Gastroesophageal sphincter (tissue), 3 donors: ENCODE results near the gene CHCHD6.

Source experiments
- CTCF ChIP-seq, 4 experiments: fragments of 200-600 bp in 2 of 4; fragments of 450-650 bp in 2 of 4; sonication (generic) in 1 of 4; IDR thresholded peaks; one replicate each; pipeline ENCODE4 v1.5.1; 2017 to 2019; ENCODE audit warnings: antibody characterized with exemption in 4 of 4, mild to moderate bottlenecking in 2 of 4, moderate library complexity in 2 of 4
- POLR2A ChIP-seq, 2 donors: fragments of 450-650 bp; IDR thresholded peaks; one replicate each; pipeline ENCODE4 v1.6.1; 2017; ENCODE audit warnings: antibody characterized with exemption in 2 of 2, mild to moderate bottlenecking in 2 of 2, moderate library complexity in 1 of 2

DNA sequence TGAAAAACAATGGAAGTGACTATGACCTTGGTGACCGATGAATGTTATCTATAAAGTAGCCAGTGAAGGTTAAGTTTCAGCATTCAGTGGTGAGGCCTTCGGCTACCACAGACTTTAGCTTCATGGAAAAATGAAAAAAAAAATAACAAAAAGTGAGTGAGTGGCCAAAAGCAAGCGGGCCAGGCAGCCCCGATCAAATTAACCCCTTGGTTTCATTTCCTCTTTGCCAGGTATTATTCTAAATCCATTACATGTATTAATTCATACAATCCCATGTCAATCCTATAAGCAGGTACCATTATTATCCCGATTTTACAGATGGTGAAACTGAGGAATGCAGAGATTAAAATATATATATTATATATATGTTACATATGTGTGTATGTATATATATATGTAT lies 21.0 kb upstream of the CHCHD6 start:
- no peak for TF ChIP-seq CTCF (IDR thresholded peaks at IDR 0.05)
- no peak for TF ChIP-seq POLR2A (IDR thresholded peaks at IDR 0.05)
